Osteocyte (in vitro differentiated cells): ENCODE data around the gene KCNAB2. TPM values are rescaled to one million over a fixed set of nuclear protein-coding genes. Genes with fewer than 3 reads are reported as not detected.

Experiments
- DNase-seq: peaks from one replicate; pipeline ENCODE4 v3.0.0; 2021; ENCODE audit warnings: mixed read lengths; ENCODE audit not compliant: unreplicated experiment; ENCODE audit errors: extremely low spot score
- H3K27ac Mint-ChIP-seq: one replicate; pipeline ENCODE4 v1.8.0; 2021; ENCODE audit warnings: mild to moderate bottlenecking, mixed read lengths; ENCODE audit not compliant: unreplicated experiment
- H3K27me3 Mint-ChIP-seq: one replicate; pipeline ENCODE4 v1.8.0; 2021; ENCODE audit warnings: mixed read lengths; ENCODE audit not compliant: unreplicated experiment
- H3K36me3 Mint-ChIP-seq: one replicate; pipeline ENCODE4 v1.8.0; 2021; ENCODE audit warnings: mixed read lengths; ENCODE audit not compliant: unreplicated experiment
- H3K4me1 Mint-ChIP-seq: one replicate; pipeline ENCODE4 v1.8.0; 2021; ENCODE audit warnings: mixed read lengths; ENCODE audit not compliant: unreplicated experiment
- H3K4me3 Mint-ChIP-seq: one replicate; pipeline ENCODE4 v1.8.0; 2021; ENCODE audit warnings: mild to moderate bottlenecking, moderate library complexity, mixed read lengths; ENCODE audit not compliant: unreplicated experiment
- H3K9me3 Mint-ChIP-seq: one replicate; pipeline ENCODE4 v1.8.0; 2021; ENCODE audit warnings: mixed read lengths; ENCODE audit not compliant: unreplicated experiment
- CTCF ChIP-seq: fragments of 200-600 bp; sonication (generic); IDR thresholded peaks from 2 replicates; pipeline ENCODE4 v1.5.0; 2021; ENCODE audit warnings: antibody characterized with exemption, mild to moderate bottlenecking, moderate library complexity
- total RNA-seq: library from RNA; stranded (reverse); gene quantifications from 2 replicates; pipeline ENCODE4 v1.2.1, GENCODE V29; 2021

The KCNAB2 gene
- total RNA-seq, 1 donor from 2014 or later = 9.3 TPM

- Mint-ChIP-seq H3K9me3 (no peaks in the 10 kb centered on the region), H3K4me3 (no peak overlapping the region), H3K27ac (no peak overlapping the region), H3K36me3 (no peaks in the 10 kb centered on the region), H3K27me3 (peaks cover 2% of the 10 kb centered on the region), H3K4me1 (peaks cover 5% of the 10 kb centered on the region)
- no peak for DNase-seq
- no peak for TF ChIP-seq CTCF
Observed at GRCh38 chr1:6028042-6028850, 17.4 kb upstream of the KCNAB2 start.

- no peaks in the 10 kb centered on the region for H3K9me3 Mint-ChIP-seq
- no peak for DNase-seq
- H3K4me1 Mint-ChIP-seq = peaks cover 5% of the 10 kb centered on the region
- no peaks in the 10 kb centered on the region for H3K36me3 Mint-ChIP-seq
- no peak overlapping the region for H3K27ac Mint-ChIP-seq
- no peak for TF ChIP-seq CTCF
- no peak overlapping the region for H3K4me3 Mint-ChIP-seq
- peaks cover 3% of the 10 kb centered on the region for H3K27me3 Mint-ChIP-seq
Observed at GRCh38 chr1:6029351-6029750, 16.3 kb upstream of the KCNAB2 start.

GRCh38 chr1:6030132-6030531 is 15.6 kb upstream of the KCNAB2 start:
- no peaks in the 10 kb centered on the region for H3K9me3 Mint-ChIP-seq
- no peak overlapping the region for H3K27ac Mint-ChIP-seq
- no peaks in the 10 kb centered on the region for H3K36me3 Mint-ChIP-seq
- peaks cover 3% of the 10 kb centered on the region for H3K27me3 Mint-ChIP-seq
- no peak for TF ChIP-seq CTCF
- DNase-seq = no peak
- H3K4me3 Mint-ChIP-seq = no peak overlapping the region
- H3K4me1 Mint-ChIP-seq = peaks cover 2% of the 10 kb centered on the region

- Mint-ChIP-seq H3K4me3 (no peak overlapping the region), H3K36me3 (no peaks in the 10 kb centered on the region), H3K27me3 (peaks cover 3% of the 10 kb centered on the region), H3K9me3 (no peaks in the 10 kb centered on the region), H3K27ac (no peak overlapping the region), H3K4me1 (no peaks in the 10 kb centered on the region)
- no peak for TF ChIP-seq CTCF
- no peak for DNase-seq
Observed at GRCh38 chr1:6030547-6031261, 15.0 kb upstream of the KCNAB2 start.

GRCh38 chr1:6033124-6033523 is 12.6 kb upstream of the KCNAB2 start:
- peaks cover 9% of the 10 kb centered on the region for H3K4me1 Mint-ChIP-seq
- H3K27ac Mint-ChIP-seq = no peak overlapping the region
- no peak for DNase-seq
- no peaks in the 10 kb centered on the region for H3K9me3 Mint-ChIP-seq
- H3K4me3 Mint-ChIP-seq = no peak overlapping the region
- H3K36me3 Mint-ChIP-seq = no peaks in the 10 kb centered on the region
- peaks cover 3% of the 10 kb centered on the region for H3K27me3 Mint-ChIP-seq
- TF ChIP-seq CTCF = no peak
